ENCODE results near the gene THSD4.
"Not testable (repeated sequence)": the region's sequence is repeated elsewhere in the genome, so short reads cannot be mapped to it uniquely, and the experiment has no call there.

The THSD4 gene

GRCh38 chr15:71151081-71151480 lies 35.8 kb downstream of the THSD4 start:
- no peak for DNase-seq

DNA sequence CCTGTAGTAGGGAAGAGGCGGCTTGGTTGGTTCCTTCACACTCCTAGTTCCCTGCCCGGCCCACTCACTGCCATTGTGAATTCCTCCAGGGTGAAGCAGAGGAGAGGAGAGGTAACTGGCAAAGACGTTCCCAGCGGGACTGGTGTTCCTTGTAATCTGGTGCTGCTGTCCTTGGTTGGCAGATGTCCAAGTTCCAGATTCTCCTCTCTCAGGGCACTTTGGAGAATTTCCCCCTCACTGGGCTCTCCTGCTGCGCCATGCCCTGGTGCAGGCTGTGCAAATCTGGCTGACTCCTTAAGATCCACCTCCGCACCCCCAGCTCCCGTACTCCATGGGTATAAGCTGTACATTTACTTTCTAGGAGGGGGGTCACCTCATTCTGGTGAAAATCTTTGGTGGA lies 37.3 kb downstream of the THSD4 start:
- DNase-seq: no peak

DNA sequence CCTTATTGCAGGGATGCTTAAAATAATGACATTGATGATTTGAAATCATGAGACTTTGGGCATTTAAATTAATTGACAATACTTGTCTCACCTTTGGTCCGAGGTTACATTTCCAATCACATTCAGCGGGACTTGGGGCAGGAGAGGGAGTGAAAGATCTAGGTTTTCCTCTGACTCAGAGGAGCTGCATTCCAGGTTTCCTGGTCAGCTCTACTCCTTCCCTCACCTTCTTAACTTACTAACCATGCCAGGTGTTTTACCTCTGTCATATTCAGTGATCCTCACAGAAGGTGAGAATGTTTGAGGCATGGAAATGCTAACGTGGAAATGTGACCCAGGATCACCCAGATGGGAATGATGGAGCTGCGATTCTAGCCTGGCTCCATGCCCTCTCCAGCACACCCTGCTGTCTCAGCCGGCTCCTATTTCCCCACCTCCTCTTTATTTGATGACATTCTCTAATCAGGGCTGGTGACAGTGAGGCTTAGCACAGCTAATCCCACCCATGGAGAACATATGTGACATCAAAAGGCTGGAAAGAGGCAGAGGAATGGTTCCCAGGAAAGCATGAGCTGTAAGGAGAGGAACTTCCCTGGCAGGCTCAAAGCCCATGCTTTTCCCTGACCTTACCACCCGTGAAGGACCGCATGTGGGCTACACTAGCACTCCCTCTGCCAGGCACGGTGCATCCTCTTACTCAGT lies 38.7 kb downstream of the THSD4 start:
- DNase-seq: no peak

DNA sequence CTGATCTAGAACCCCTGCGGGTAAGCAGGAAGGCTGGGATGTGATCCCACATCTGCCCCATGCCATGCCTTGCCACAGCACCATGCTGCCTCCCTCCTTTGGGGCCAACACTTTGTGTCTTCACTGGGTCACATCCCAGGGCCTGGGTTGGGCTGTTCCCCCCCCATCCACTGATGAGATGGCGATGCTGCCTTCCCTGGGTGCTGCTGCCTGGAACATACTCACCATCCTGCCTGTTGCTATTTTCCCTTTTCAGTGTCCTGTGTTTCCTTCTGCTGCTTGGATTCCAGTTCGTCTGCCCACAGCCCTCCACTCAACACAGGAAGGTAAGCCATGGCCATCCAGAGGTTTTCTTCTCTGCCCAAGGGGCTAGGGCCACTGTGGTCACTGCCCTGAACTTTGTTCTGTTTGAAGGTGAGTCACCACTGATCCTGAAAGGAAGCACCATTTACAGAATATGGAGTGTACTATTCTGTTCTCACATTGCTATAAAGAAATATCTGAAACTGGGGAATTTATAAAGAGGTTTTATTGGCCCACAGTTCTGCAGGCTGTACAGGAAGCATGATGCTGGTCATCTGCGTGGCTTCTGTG lies 39.4 kb downstream of the THSD4 start:
- no peak for DNase-seq

GRCh38 chr15:71155534-71155933 lies 40.3 kb downstream of the THSD4 start:
- no peak for DNase-seq

- no peak for DNase-seq
Observed at GRCh38 chr15:71160976-71161375, 45.7 kb downstream of the THSD4 start.

GRCh38 chr15:71162309-71162708 lies 47.0 kb downstream of the THSD4 start:
- no peak for DNase-seq

DNA sequence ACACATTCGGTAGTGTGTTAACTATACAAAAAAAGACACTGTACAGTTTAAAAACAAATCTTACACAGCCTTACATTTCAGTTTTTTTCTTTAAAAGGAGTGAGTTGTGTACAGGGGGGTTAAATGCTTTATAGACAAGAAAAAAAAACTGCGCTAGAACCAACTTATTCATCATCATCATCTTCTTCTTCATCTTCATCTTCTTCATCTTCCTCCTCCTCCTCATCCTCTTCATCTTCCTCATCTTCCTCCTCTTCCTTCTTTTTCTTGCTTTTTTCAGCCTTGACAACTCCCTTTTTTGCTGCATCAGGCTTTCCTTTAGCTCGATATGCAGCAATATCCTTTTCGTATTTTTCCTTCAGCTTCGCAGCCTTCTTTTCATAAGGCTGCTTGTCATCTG lies 49.3 kb downstream of the THSD4 start:
- not testable (repeated sequence) for DNase-seq

DNA sequence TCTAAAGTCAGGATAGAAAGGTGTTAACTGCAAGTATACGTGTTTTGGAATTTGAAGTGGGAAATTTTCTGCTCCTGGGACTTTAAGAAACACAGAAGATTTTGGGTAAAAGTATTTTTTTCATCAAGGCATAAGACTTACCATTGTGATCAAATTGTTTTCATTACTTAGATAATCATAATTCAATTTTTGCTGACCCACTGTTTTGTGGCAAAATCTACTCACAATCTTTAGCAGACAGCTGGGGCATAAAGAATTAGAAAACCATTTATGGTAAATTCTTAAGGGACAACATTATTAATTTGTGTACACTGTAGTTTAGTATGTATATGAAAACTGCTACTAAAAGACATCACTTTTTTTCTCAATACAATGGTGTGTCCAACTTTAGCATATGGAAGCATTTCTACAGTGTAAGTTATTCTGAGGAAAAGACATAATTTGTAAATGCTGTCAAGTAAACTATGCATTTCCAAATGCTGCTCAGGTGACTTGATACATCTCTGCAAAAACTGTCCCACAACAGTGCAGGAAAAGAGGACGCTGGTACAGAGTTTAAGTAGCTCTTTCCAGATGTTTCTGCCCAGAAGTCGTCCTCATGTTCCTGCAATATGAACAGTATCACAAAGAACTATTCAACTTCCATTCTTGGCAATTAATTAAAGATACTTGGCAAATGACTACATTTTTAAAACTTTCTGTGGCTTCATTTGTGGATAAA lies 52.3 kb downstream of the THSD4 start:
- no peak for DNase-seq

- DNase-seq: no peak
Observed at GRCh38 chr15:71168166-71168834, 53.0 kb downstream of the THSD4 start.

GRCh38 chr15:71170163-71170562 lies 54.9 kb downstream of the THSD4 start:
- DNase-seq: no peak

DNA sequence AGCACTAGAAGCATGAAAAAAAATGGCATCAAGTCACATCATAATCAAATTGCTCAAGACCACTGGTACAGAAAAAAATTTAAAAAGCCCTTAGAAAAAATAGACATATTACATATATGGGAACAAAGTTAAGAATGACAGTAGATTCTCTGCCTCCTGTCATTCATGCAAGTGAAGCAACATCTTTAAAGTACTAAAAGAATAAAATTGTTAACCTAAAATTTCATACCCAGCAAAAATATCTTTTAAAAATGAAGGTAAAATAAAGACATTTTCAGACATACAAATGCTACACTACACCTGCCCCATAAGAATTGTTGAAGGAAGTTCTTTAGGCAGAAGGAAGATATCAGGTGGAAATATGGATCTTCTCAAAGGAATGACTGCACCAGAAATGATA lies 55.9 kb downstream of the THSD4 start:
- DNase-seq: no peak

DNA sequence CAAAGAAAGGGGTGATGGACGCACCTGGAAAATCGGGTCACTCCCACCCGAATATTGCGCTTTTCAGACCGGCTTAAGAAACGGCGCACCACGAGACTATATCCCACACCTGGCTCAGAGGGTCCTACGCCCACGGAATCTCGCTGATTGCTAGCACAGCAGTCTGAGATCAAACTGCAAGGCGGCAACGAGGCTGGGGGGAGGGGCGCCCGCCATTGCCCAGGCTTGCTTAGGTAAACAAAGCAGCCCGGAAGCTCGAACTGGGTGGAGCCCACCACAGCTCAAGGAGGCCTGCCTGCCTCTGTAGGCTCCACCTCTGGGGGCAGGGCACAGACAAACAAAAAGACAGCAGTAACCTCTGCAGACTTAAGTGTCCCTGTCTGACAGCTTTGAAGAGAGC lies 59.1 kb downstream of the THSD4 start:
- not testable (repeated sequence) for DNase-seq

GRCh38 chr15:71180986-71181853 lies 65.9 kb downstream of the THSD4 start:
- DNase-seq: no peak

DNA sequence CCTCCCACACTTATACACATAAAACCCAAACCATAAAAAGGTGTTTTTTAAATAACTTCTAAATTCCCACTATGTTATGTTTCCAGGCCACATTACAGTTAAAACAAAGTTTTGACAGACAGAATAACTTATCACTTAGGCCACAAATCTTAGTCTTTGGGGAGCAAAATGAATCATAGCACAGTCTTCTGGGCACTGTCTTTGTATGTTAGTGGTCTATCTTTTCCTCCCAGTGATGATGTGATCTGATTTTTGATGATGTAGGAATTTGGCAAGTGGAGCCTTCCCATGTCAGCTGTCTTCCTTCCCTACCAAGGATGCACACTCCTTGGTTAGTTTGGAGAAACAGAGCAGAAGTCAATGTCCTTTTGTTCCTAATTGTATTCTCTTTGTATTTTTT lies 67.3 kb downstream of the THSD4 start:
- DNase-seq: no peak

DNA sequence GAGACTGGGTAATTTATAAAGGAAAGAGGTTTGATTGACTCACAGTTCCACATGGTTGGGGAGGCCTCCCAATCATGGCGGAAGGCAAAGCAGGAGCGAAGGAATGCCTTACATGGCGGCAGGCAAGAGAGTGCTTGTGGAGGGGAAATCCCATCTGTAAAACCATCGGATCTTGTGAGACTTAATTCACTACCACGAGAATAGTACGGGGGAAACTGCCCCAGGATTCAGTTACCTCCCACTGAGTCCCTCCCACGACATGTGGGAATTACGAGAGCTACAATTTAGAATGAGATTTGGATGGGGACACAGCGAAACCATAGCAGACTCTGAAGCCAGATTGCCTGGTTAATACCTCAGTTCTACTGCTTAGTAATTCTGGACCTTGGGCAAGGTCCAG lies 67.8 kb downstream of the THSD4 start:
- no peak for DNase-seq

- no peak for DNase-seq
Observed at GRCh38 chr15:71185706-71186105, 70.4 kb downstream of the THSD4 start.

GRCh38 chr15:71186267-71186666 lies 71.0 kb downstream of the THSD4 start:
- no peak for DNase-seq

DNA sequence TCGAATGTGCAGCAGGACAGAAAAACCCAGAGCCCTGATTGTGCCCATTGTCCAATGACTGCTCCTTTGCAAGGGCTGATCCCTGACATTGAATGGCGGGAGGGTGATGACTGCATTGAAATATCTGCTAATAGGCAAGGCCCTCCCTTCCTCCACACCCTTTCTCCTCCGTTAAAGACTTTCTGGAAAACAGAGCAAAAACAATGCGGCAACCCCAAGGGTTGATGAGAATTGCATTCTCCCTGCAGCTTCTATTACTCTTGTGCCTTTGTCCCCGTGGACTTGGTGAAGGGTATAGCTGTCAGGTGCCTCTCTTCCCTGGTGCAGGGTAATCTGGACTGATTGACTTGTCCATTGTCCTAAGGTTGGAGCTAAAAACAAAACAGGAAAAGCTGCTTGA lies 71.8 kb downstream of the THSD4 start:
- no peak for DNase-seq

DNA sequence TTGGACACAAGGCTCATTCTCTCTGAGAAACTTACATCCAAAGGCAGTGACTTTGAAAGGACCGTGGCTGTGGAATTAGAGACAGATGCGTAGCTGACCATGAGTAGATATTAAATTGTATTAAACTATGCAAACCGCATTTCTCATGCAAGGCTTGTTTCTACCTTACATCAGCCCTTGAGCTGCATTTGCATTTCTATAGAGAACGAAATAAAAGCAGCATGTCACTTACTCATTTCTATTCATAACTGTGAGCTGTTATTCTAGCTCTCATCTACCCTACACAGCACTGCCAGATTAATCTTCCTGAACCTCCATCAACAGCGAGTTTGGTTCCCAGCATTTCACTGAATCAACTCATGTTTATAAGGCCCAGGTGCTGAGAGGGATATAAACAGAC lies 72.3 kb downstream of the THSD4 start:
- no peak for DNase-seq

DNA sequence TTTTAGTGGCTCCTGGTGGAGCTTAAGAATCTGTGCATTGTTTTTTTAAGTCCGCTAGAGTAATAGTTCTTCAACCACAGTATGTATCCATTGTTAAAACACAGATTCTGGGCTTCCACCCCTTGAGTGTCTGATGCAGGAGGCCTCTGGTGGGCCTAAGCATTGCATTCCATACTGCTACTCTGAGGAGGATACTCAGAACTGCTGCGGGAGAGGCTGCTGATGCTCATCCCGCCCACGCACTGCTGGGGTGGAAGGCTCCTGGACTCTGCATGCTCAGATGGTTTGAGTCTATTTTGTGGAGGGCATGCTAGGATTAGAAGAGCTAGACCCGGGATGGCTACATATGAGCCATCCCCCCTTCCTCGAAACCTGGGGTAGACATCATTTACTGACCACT lies 74.4 kb downstream of the THSD4 start:
- DNase-seq: peak; percentile 49

GRCh38 chr15:71191296-71191695 lies 76.0 kb downstream of the THSD4 start:
- DNase-seq: no peak

DNA sequence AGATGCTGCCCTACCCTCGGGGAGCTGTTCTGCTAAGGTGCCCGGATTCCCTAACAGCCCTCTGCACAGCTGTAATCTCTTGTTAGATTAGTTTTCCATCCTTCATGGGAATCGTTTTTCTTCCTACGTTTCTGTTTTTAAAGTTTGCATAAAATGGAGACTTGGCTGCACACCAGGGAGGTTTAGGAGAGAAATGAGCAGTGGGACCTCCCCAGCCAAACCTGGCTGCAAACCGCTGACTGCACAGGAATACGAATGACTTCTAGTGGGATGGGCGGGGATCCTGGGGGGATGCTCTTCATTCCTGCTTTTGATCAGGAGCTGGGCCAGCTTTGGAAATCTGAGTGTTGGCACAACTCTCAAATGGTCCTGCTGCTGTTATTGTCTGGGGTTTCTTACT lies 77.5 kb downstream of the THSD4 start:
- peak; percentile 32 for DNase-seq

All from islet precursor cell (in vitro differentiated cells).